HCEC 1CT (cell line): ENCODE data around the gene ARHGAP8.

ENCODE experiments used
- DNase-seq: peaks from one replicate; pipeline ENCODE4 v3.0.0-alpha.2; 2017

Gene ARHGAP8

DNA sequence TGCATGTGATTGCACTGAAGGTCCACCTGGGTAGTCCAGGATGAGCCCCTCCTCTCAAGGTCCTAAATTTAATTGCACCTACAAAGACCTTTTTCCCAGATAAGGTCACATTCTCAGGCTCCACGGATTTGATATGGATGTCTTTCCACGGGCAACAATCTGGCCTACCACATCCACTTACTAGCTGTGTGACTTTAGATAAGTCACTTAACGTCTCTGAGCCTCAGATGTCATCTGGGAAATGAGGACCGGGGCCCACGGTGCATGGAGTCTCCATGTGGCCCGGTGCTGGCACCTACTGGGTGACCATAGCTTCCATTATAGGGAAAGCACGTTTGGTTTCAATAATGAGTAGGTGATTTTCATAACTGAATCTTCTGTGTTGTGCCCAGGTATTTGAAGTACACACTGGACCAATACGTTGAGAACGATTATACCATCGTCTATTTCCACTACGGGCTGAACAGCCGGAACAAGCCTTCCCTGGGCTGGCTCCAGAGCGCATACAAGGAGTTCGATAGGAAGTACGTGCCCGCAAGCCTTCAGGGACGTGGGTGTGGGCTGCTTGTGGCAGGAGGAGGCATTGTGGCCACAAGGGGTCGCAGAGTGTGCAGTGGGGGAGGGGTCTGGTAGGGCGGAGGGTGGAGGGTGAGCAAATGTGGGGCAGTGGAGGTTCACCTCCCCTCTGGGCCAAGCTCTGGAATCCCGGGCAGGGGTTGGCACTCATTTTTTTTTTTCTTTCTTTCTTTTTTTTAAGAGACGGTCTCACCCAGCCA lies 55.7 kb downstream of the ARHGAP8 start:
- no peak for DNase-seq

DNA sequence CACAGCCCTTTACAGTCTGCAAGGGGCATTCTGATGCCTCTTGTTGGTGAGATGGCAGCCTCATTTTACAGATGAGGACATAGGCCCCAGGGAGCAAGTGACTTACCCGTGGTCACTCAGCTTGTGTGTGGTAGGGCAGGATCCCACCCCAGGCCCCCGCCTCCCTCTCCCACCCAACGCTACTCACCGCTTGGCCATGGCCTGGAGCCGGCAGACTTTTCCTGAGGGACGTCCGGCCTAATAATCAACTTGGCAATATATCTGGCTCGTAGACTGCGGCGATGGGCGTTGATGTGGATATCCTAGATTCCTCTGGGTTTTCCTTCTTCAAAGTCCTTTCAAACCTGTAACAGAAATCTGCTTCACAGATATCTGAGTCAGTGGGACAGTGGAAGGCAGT lies 57.1 kb downstream of the ARHGAP8 start:
- DNase-seq: no peak

DNA sequence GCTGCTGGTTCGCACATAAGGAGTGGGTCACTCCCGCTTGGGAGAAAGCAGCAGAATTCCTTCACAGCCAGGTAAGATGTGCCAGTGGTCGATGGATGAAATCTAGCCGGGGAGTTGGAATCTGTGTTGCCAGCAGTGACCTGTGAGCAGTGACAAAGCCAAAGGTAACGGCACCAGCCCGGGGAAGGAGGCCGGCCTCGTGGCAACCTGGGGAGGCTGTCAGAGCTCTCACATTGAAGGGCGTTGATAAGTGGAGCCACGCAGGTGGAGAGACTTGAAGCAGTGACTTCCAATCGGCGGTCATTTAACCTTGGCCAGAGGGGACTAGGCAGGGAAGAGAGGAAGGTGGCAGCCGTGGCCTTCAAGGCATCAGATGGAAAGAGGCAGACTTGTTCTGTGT lies 58.8 kb downstream of the ARHGAP8 start:
- DNase-seq: no peak

DNA sequence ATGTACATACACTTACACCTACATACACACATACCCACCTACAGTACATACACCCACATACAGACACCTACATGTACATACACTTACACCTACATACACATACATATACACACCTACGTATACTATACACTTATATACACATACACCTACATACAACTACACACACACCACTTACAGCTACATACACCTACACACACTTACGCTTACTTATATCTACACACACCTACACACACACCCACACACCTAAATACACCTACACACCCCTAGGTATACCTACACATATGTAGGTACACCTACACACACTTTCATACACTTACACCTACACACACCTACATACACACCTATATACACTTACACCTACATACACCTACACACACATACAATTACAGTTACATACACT lies 61.0 kb downstream of the ARHGAP8 start:
- no peak for DNase-seq

DNA sequence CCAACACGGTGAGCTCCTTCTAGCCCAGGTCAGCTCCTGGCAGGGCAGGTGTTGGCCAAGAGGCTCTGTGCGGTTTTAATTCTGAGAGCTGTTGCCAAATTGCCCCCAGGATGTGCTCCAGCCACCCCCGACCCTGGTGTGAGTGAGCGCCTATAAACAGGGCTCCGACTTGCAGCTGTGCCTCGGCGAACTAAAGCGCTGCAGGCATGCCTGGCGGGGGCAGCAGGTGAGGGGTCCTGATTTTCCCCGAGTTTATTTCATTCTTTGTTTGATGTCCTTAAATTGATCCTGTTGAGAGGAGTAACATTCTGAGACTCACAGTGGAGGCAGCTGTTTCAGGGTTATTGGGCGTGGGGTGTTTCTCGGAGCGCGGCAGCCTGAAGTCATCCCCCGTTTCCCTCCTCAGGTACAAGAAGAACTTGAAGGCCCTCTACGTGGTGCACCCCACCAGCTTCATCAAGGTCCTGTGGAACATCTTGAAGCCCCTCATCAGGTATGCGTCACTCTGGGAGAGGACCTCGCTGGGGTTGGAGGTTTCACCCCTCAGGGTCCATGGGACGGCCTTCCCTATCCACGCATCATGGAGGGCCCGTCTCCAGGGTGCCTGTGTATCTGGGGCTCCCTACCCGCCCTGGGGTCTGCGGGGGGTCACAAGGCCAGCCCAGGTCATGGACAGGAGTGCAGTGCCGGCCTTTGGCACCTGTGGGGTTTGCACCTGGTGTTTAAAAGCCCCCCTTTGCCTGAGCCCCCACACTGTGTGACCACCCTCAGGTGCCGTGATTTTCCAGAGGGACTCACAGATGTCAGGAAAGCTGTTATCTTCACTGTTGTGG lies 62.1 kb downstream of the ARHGAP8 start:
- no peak for DNase-seq

DNA sequence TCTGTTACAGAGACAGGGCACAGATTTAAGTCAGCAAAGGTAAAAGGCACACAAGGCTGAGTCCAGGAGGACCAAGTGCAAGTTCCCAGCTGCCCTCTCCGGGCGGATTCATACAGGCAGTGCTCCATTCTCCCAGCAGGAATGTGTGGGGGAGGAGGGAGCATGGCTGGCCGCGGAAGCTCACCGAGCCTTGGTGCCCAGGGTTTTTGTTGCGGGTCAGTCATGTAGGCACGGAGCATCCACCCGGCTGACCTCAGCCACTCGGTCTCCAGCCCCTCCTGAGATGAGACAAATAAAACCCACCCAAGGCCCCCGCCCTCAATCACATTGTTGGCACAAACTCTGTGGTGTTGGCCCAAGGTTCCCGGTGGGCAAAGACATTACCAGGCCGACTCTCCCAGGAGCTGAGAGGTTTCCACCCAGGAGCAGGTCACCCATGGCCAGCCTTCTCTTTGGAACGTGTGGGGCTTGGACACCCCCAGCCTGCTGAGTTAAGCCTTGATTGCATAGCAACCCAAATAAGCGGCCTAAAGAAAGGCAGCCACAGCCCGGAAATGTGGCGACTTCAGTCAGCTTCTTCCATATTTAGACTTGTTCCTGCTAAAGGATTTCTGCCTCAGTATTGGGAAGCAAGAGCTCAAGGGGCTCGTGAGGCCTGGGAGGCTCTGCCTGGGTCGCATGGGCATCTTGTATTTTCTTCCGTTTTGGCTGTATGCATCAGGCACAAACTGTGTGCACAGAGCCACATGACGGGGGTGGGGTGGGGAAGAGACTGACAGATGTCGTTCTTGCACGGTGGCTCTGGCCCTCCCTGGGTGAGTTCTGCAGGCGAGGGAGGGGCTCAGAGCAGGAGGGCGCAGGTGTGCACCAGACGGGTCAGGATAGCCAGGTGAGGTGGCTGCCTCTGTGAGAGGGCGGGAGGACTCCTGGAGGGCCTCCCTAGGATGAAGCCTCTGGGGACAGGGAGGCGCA lies 63.0 kb downstream of the ARHGAP8 start:
- DNase-seq: no peak

DNA sequence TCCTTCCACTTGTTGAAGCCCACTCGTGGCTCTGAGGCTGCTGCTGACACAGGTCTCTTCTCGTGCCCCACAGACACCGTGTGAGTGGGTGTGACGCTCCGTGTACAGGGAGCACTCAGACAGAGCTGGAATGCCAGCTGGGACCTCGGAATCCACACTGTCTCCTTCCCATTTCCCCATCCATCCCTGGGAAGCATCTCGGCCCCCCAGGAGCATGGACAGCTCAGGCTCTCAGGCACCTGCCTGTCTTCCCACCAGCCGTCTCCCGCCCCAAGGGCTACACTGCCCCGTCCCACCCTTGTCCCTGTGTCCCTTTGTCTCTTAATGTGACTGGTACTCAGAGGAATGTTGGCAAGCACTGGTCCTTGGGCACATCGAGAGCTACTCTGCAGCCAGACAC lies 63.8 kb downstream of the ARHGAP8 start:
- no peak for DNase-seq

DNA sequence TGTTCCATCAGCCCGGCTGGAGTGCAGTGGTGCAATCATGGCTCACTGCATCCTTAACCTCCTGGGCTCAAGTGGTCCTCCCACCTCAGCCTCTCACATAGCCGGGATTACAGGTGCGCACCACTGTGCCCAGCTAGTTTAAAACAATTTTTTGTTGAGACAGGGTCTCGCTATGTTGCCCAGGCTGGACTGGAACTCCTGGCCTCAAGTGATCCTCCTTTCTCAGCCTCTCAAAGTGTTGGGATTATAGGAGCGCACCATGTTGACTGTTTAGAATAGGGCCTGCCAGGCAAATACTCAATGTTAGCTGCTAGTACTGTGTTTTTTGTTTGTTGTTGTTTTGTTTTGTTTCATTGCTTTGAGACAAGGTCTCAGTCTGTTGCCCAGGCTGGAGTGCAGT lies 66.4 kb downstream of the ARHGAP8 start:
- DNase-seq: no peak

DNA sequence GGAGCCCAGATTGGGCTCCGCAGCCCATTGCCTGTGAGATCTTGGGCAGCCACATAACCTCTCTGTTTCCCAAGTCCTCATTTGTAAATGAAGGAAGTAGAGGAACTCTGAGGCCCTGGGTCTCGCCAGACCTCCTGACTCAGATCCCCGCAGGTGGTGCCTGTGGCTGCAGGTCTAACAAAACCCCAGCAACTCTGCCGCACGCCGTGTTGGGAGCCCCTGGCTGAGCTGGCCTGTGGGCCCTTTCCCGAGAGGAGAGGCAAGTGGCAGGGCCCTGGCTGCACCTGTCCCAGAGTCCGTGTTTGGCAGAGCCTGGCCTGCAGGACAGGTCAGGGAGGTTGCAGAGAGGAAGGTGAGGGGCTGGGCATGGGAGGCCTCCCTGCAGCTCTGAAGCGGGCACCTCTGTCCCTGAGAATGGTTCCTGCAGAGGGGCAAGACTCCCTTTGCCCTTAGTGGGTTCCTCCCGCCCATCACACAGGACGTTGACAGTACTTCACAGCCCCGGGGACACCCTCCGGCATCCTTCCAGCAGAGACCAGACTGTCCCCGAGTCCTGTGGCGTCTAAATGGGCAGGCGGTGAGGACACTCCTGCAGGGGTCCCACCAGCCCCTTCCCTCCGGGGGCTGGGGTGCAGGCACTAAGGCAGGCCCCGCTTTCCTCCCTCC lies 67.7 kb downstream of the ARHGAP8 start:
- no peak for DNase-seq

DNA sequence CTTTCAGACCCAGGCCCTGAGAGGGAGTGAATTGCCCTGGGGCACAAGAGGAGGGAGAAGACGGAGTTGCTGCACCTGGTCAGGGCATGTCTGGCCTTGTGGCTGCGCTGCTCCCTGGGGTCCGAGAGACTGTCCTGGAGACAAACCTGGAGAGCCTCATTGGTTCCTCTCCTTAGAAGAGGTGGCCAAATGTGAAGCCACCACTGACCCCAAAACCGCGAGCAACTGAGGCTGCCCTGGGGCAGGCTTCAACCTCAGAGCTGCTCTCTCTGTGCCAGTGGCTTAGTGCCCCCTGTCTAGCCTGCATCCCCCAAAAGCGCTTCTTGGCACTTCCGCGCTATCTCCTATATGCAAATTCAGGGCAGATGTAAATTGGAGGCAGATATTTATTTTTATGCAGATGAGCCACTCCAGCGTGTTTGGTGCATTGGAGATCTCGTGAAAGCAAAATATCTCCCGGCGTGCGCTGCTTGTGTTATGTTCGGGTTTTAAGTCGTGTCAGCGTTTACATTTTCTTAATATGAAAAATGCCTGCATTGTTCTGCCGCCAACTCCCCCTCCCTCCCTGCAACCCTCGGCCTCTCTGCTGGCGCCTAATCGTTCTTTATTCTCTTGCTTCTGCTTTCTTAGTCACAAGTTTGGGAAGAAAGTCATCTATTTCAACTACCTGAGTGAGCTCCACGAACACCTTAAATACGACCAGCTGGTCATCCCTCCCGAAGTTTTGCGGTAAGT lies 69.5 kb downstream of the ARHGAP8 start:
- no peak for DNase-seq

DNA sequence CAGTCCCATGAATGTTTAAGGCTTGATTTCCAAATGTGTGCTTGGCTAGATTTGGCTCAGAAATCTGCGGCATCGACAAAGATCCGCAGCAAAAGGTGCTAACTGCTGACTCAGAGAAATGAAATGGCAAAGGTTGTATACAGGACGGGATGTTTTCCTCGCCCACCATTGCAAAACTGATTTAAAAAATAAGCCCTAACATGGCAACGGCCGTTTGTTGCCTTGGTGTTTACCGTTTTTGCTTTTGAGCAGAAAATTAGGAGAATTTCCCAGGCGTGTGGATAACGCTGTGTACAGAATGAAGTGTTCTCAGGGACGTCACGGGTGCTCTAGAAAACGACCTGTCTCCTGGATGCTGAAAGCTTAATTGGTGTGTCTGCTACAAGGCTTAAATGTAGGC lies 70.2 kb downstream of the ARHGAP8 start:
- no peak for DNase-seq

DNA sequence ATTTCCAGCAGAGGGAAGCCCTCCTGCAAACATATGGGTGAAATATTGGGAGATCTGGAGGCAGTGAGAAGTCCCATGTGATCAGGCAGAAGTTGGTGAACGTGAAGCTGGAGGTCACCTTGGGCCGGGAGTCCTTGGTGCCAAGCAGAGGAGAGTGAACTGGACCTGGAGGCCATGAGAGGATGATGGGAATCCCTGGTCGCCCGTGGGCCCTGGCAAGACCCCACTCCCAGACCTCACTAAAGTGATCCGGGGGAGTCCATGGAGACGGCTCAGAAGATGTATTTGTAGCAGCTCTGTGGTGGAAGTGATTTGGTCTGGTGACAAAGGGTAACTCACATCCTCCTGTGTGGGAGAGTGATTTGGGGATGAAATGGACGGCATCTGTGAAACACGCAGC lies 71.0 kb downstream of the ARHGAP8 start:
- no peak for DNase-seq

DNA sequence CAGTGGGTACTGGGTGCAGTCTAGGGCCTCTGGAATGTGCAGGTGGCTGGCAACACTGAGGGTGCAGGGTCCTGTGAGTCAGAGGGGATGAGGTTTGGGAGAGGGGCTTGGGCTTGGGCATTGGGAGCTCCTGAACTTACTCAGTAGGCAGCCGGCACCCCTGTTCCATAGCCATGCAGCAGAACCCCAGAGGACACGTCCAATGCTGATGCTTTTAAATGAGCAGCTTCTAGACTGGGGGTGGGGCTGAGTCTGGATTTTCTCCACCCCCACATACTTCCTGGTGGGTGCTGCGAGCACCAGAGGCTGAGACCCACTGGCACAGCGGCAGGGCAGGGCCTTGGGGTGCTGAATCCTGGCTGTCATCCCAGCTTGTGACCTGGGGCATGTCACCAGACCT lies 71.4 kb downstream of the ARHGAP8 start:
- DNase-seq: no peak

DNA sequence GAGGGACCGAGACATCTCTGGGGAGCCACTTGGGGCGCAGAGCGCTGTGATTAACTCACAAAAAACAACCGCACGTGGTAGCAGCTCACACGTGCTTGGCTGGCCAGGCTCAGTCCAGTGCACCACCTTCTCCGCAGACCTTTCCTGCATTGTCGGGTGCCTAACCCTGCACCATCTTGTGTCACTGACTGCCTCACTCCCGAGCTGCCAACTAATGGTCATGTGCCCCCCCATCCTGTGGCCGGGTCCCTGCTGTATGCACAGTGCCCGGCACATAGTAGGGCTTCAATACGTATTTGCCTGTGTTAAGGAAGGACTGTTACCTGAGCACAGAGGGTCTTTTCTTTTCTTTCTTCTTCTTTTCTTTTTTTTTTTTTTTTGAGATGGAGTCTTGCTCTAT lies 71.9 kb downstream of the ARHGAP8 start:
- DNase-seq: no peak

DNA sequence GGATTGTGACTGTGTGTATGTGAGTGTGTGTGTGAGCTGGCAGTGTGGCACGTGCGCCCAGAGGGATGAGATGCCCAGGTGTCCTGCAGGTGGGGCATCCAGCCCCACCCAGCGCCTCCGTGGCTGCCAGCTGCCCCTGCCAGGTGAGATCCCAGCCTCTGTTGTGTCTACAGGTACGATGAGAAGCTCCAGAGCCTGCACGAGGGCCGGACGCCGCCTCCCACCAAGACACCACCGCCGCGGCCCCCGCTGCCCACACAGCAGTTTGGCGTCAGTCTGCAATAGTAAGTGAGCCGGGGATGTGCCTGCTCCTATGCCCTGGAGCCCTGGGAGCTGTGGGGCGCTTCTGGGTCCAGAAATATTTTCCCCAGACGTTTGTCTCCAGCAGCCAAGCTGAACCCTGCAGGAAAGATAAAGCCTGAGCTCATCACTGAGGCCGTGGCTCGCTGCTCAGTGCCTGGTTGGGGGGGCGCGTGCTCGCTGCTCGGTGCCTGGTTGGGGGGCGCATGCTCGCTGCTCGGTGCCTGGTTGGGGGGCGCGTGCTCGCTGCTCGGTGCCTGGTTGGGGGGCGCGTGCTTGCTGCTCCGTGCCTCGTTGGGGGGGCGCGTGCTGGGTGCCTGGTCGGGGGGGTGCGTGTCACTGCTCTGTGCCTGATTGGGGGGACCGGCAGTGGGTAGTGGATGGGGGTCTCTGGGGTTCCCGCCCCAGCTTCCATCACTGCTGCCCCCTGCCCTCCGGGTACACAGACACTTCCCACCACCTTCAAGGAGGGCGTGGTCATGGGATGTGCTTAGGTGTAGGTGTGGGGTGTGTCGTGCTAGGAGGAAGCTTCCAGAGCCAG lies 73.2 kb downstream of the ARHGAP8 start:
- DNase-seq: no peak

DNA sequence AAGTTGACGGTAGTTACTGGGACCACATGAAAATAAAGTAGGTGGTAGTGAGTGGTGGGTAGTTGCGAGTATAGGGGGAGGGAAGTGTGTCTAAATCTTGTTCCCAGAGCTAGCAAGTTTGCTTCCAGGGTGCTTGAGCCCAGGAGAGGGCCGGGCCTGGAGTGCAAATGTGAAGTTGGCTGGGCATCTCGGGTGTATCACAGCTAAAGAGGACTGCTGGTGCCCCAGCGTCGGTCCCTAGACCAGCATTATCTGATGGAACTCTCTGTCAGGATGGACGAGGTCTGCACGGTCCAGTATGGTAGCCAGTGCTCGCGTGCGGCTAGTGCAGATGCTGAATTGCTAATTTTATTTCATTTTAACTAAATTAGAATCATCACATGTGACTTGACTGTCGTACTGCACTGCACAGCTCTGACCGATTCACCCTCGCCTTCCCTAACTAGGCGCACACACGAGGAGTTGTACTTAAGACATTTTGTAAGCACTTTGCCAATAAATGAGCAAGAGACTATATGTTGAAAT lies 75.4 kb downstream of the ARHGAP8 start:
- no peak for DNase-seq

DNA sequence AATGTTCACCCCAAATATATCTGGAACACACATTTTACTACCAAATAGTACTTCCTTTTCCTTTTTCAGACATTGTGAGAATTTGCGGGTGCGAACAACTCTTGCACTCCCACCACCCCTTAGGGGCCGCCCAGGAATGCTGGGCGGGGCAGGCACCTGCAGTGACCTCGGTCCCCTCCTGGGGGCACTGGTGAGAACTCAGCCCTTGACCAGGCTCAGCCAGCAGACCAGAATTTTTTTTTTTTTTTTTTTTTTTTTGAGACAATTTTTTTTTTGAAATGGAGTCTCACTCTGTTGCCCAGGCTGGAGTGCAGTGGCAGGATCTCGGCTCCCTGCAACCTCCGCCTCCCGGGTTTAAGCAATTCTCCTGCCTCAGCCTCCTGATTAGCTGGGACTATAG lies 75.8 kb downstream of the ARHGAP8 start:
- DNase-seq: no peak

DNA sequence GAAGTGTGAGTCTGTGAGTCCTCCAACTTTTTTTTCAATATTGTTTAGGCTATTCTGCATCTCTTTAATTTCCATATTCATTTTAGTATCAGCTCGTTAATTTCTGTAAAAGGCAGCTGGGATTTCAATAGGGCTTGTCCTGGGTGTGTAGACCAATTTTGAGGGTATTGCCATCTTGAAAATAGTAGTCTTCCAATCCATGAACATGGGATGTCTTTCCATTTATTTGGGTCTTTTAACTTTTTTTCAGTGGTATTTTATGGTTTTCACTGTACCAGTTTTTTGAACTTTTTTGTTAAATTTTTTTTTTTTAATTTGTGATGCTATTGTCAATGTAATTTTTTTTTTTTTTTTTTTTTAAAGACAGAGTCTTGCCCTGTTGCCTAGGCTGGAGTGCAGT lies 79.5 kb downstream of the ARHGAP8 start:
- no peak for DNase-seq

DNA sequence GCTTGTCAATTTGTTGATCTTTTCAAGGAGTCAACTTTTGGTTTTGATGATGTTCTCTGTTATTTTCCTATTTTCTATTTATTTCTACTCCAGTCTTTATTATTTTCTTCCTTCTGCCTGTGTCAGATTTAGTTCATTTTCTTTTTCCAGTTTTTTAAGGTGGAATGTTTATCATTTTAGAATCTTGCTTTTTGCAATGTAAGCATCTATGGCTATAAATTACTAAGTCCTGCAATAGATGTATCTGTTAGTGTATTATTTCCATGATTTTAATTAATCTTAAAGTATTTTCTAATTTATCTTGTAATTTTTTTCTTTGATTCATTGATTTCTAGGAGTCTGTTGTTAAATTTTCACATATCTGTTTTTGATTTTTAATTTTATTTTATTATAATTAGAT lies 81.7 kb downstream of the ARHGAP8 start:
- DNase-seq: no peak

DNA sequence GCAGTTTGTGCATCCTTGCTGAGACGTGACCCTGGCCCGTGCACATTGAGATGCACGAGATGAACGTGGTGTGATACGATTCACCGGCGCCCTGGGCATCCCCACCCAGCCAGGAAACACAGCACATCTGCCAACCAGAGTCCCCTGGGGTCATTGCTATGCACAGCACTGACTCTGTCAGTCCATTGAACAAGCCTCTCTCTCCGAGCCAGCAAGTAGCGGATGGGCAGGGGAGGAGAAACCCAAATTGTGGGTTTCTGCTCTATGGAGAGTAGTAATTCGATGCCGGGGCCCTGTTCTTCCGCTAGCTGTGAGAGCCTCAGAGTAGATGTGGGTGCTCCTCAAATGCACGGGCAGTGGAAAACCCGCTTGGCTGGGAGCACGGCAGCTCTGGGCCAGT lies 85.1 kb downstream of the ARHGAP8 start:
- no peak for DNase-seq
